Fibroblast of lung (primary cell): ENCODE measurements around the gene ZNF227. TPM values are rescaled to one million over a fixed set of nuclear protein-coding genes. Genes with fewer than 3 reads are reported as not detected.

Experiments
- DNase-seq, 2 donors: peaks; one replicate each; pipeline versions ENCODE4 v3.0.0 to v3.0.0-alpha.2; 2010; ENCODE audit warnings: low read depth in 2 of 2
- H2AFZ ChIP-seq: 2 replicates; pipeline ENCODE4 v1.5.1; 2012; ENCODE audit warnings: low read length, control low read depth, inconsistent platforms
- H3K27ac ChIP-seq: 2 replicates; pipeline ENCODE4 v1.5.1; 2011; ENCODE audit warnings: low read length, control low read depth; ENCODE audit not compliant: insufficient read depth
- H3K27me3 ChIP-seq: 2 replicates; pipeline ENCODE4 v1.5.1; 2011; ENCODE audit warnings: mild to moderate bottlenecking, low read length; ENCODE audit not compliant: control insufficient read depth, insufficient read depth
- H3K36me3 ChIP-seq: 2 replicates; pipeline ENCODE4 v1.5.1; 2011; ENCODE audit warnings: low read length; ENCODE audit not compliant: control insufficient read depth, insufficient read depth
- H3K4me1 ChIP-seq: 2 replicates; pipeline ENCODE4 v1.5.1; 2011; ENCODE audit warnings: low read length; ENCODE audit not compliant: control insufficient read depth, insufficient read depth; ENCODE audit errors: extremely low read depth
- H3K4me2 ChIP-seq: 2 replicates; pipeline ENCODE4 v1.5.1; 2011; ENCODE audit warnings: low read length, control low read depth; ENCODE audit not compliant: insufficient read depth; ENCODE audit errors: extremely low read depth
- H3K4me3 ChIP-seq, 4 experiments: fragments of 200-600 bp in 1 of 4; sonication (generic) in 1 of 4; replicated peaks in 1 of 4; 2 replicates each; pipeline ENCODE4 v1.5.1; 2011 to 2016; ENCODE audit warnings: low read length in 4 of 4, low read depth in 3 of 4, mild to moderate bottlenecking in 3 of 4, control low read depth in 2 of 4, inconsistent platforms in 1 of 4, mixed read lengths in 1 of 4; ENCODE audit not compliant: insufficient read depth in 1 of 4; ENCODE audit errors: control extremely low read depth in 1 of 4
- H3K79me2 ChIP-seq: 2 replicates; pipeline ENCODE4 v1.5.1; 2012; ENCODE audit warnings: mild to moderate bottlenecking, low read length, inconsistent platforms; ENCODE audit not compliant: control insufficient read depth, insufficient read depth
- H3K9ac ChIP-seq: 2 replicates; pipeline ENCODE4 v1.5.1; 2011; ENCODE audit warnings: mild to moderate bottlenecking, low read length, control low read depth; ENCODE audit not compliant: insufficient read depth
- H3K9me3 ChIP-seq: 2 replicates; pipeline ENCODE4 v1.5.1; 2012; ENCODE audit warnings: low read depth, low read length; ENCODE audit not compliant: control insufficient read depth, insufficient read depth
- H4K20me1 ChIP-seq: 2 replicates; pipeline ENCODE4 v1.5.1; 2011; ENCODE audit warnings: low read length; ENCODE audit not compliant: control insufficient read depth, insufficient read depth; ENCODE audit errors: extremely low read depth
- CTCF ChIP-seq, 2 donors: IDR thresholded peaks in 1 of 2; conservative IDR thresholded peaks in 1 of 2; 1 replicate in 1 of 2; 2 replicates in 1 of 2; pipeline ENCODE4 v1.5.1; 2011 to 2012; ENCODE audit warnings: low read length in 2 of 2, control low read depth in 1 of 2, inconsistent platforms in 1 of 2, low read depth in 1 of 2, mild to moderate bottlenecking in 1 of 2
- EZH2 ChIP-seq: IDR thresholded peaks from 2 replicates; pipeline ENCODE4 v1.5.1; 2012; ENCODE audit warnings: low read length, control low read depth, mild to moderate bottlenecking; ENCODE audit errors: missing control alignments
- polyA plus RNA-seq, 2 donors: library from polyadenylated mRNA; depleted of rRNA in 1 of 2; stranded (reverse) in 1 of 2; unstranded in 1 of 2; fragments of >200 nt; gene quantifications; 2 replicates each; pipeline ENCODE4 v1.2.1, GENCODE V29; 2011 to 2012; ENCODE audit warnings: missing spikeins in 1 of 2
- total RNA-seq: library from RNA; depleted of rRNA; stranded (reverse); fragments of >200 nt; gene quantifications from 2 replicates; pipeline ENCODE4 v1.2.1, GENCODE V29; 2014

ZNF227 gene
- total and polyA plus RNA-seq, 2 donors (not counting 1 experiment from before 2014, with no cell fraction given): 9.9 to 32.0 TPM

GRCh38 chr19:44254496-44254895 is 42.2 kb downstream of the ZNF227 start:
- H3K4me3 ChIP-seq: no peak overlapping the region
- H3K27me3 ChIP-seq: no peaks in the 10 kb centered on the region
- no peaks in the 10 kb centered on the region for H4K20me1 ChIP-seq
- H3K27ac ChIP-seq: no peak overlapping the region
- H3K9ac ChIP-seq: no peak overlapping the region
- DNase-seq: no peak
- no peak for TF ChIP-seq CTCF (conservative IDR thresholded peaks at IDR 0.05 in 1 of 2, IDR thresholded peaks at IDR 0.05 in 1 of 2; ENCODE audit: low read depth in 1 of 2, low read length in 2 of 2)
- TF ChIP-seq EZH2: no peak
- H3K79me2 ChIP-seq: no peaks in the 10 kb centered on the region
- no peak overlapping the region for H2AFZ ChIP-seq
- H3K4me1 ChIP-seq: no peaks in the 10 kb centered on the region
- no peaks in the 10 kb centered on the region for H3K36me3 ChIP-seq
- H3K4me2 ChIP-seq: no peak overlapping the region
- no peaks in the 10 kb centered on the region for H3K9me3 ChIP-seq

- H3K27ac ChIP-seq: no peak overlapping the region
- H4K20me1 ChIP-seq: no peaks in the 10 kb centered on the region
- no peak overlapping the region for H3K4me2 ChIP-seq
- no peaks in the 10 kb centered on the region for H3K36me3 ChIP-seq
- TF ChIP-seq EZH2 (no peak), CTCF (conservative IDR thresholded peaks at IDR 0.05 in 1 of 2, IDR thresholded peaks at IDR 0.05 in 1 of 2; ENCODE audit: low read depth in 1 of 2, low read length in 2 of 2) (no peak)
- H3K9ac ChIP-seq: no peak overlapping the region
- no peak overlapping the region for H3K4me3 ChIP-seq
- H2AFZ ChIP-seq: no peak overlapping the region
- H3K4me1 ChIP-seq: no peaks in the 10 kb centered on the region
- H3K9me3 ChIP-seq: no peaks in the 10 kb centered on the region
- DNase-seq: no peak
- H3K79me2 ChIP-seq: no peaks in the 10 kb centered on the region
- H3K27me3 ChIP-seq: no peaks in the 10 kb centered on the region
Observed at GRCh38 chr19:44255705-44256411, 43.5 kb downstream of the ZNF227 start.

- no peaks in the 10 kb centered on the region for H3K36me3 ChIP-seq
- no peak for DNase-seq
- no peaks in the 10 kb centered on the region for H3K27me3 ChIP-seq
- no peaks in the 10 kb centered on the region for H3K9me3 ChIP-seq
- H3K27ac ChIP-seq: no peak overlapping the region
- no peak overlapping the region for H2AFZ ChIP-seq
- no peaks in the 10 kb centered on the region for H3K4me1 ChIP-seq
- H3K4me2 ChIP-seq: no peak overlapping the region
- no peak overlapping the region for H3K9ac ChIP-seq
- no peak overlapping the region for H3K4me3 ChIP-seq
- no peaks in the 10 kb centered on the region for H3K79me2 ChIP-seq
- no peaks in the 10 kb centered on the region for H4K20me1 ChIP-seq
- no peak for TF ChIP-seq CTCF (conservative IDR thresholded peaks at IDR 0.05 in 1 of 2, IDR thresholded peaks at IDR 0.05 in 1 of 2; ENCODE audit: low read depth in 1 of 2, low read length in 2 of 2)
Observed at GRCh38 chr19:44258136-44258535, 45.8 kb downstream of the ZNF227 start.
